ENCODE measurements around the gene EHMT1.

Gene EHMT1

GRCh38 chr9:137618105-137619067 is at the start of gene EHMT1:
Gene EHMT1 (plus strand): TSS chr9:137619005. CDS start chr9:137619029, 24 bp downstream.
- TF ChIP-seq CTCF (conservative IDR thresholded peaks at IDR 0.05): 0 out of 2 replicates have a peak, but pooled peaks have one; percentile 2
- peak within 1 kb of the TSS; percentile 98 for H3K27ac ChIP-seq

DNA sequence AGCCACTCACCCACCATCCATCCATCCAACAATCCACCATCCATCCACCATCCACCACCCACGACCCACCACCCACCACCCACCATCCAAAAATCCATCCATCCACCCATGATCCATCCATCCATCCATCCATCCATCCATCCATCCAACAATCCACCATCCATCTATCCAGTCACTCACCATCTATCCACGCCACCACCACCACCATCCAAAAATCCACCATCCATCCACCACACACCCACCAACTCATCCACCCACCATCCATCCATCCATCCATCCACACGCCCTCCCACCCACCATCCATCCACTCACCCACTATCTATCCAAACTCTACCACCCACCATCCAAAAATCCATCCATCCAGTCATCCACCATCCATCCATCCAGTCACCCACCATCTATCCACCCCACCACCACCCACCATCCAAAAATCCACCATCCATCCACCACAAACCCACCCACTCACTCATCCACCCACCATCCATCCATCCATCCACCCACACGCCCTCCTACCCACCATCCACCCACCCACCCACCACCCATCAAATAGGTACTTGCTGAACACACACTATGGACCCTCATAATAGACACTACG is 49.1 kb upstream of the EHMT1 start:
- no peak overlapping the region for H3K27ac ChIP-seq
- TF ChIP-seq CTCF (conservative IDR thresholded peaks at IDR 0.05): no peak

DNA sequence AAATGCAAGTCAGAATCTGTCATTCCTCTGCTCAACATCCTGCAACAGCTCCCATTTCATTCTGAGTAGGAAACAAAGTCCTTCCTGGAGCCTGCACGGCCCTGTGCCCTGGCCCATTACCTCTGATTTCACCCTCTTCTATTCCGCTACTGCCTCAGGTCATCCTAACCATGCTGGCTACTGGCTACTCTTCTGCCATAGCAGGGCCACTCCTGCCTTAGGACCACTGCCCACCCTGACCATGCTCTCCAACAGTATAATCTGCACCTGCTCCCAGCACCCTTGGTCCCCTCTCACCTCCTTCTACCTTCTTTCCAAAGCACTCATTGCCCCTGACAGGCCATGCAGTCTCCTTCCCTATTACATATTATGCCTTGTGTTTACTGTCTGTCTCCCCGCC is 48.2 kb upstream of the EHMT1 start:
- no peak for TF ChIP-seq CTCF (conservative IDR thresholded peaks at IDR 0.05)
- H3K27ac ChIP-seq: no peak overlapping the region

GRCh38 chr9:137574192-137574591 is 44.6 kb upstream of the EHMT1 start:
- no peak overlapping the region for H3K27ac ChIP-seq
- no peak for TF ChIP-seq CTCF (conservative IDR thresholded peaks at IDR 0.05)

GRCh38 chr9:137575364-137575715 is 43.5 kb upstream of the EHMT1 start:
- TF ChIP-seq CTCF (conservative IDR thresholded peaks at IDR 0.05): no peak
- H3K27ac ChIP-seq: no peak overlapping the region; the same call in 1 of the 2 replicates

GRCh38 chr9:137575716-137576411 is 42.9 kb upstream of the EHMT1 start:
- TF ChIP-seq CTCF (conservative IDR thresholded peaks at IDR 0.05): no peak
- no peak overlapping the region for H3K27ac ChIP-seq
